ENCODE data around the gene AXIN1.

Gene AXIN1

DNA sequence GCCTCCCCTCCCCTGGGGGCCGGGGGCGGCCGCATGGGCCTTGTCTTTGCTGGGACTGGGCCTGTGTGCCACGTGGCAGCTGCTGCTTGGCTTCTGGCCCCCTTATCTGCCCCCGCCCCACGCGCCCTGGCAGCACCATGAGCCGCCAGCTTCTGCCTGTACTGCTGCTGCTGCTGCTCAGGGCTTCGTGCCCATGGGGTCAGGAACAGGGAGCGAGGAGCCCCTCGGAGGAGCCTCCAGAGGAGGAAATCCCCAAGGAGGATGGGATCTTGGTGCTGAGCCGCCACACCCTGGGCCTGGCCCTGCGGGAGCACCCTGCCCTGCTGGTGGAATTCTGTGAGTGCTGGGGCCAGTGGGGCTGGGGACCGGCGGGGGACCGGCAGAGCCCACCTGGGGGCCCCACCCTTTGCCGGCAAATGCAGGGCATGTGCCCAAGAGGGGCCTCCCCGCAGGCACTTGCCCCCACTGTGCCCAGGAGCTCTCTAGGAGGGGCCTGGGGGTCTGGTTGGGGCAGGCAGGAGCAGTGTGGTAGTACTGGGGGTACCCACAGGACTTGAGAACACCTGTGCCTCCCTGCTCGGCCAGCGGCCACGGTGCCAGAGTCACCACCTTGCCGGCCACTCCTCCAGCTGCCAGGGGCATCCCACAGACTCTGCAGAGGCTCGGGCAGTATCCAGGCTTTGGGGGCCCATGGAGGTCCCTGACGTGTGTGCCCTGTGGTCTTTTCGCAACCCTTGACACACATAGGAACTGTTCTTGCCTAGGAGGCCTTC is 69.3 kb downstream of the AXIN1 start, which contains the start of gene PDIA2:
Gene PDIA2, plus strand, starts transcription at position 132 of the 773 bp plus-strand sequence. Its CDS starts 6 bp downstream, at position 138.
- H3K36me3 ChIP-seq (ENCODE audit: insufficient read depth, low read length): peaks cover 5% of the 10 kb centered on the region; the same call in 1 of the 2 replicates
- no peaks in the 10 kb centered on the region for H3K9me3 ChIP-seq (ENCODE audit: insufficient read depth, low read depth, low read length)
- no peaks in the 10 kb centered on the region for H3K9me2 ChIP-seq (replicated peaks; ENCODE audit: low read depth, low read length)
- H2AFZ ChIP-seq (ENCODE audit: low read length): no peak within 1 kb of the TSS
- H3K4me2 ChIP-seq (ENCODE audit: low read depth, low read length, poor library complexity, severe bottlenecking): no peak within 1 kb of the TSS
- no peaks in the 10 kb centered on the region for H4K20me1 ChIP-seq (ENCODE audit: insufficient read depth, low read length, poor library complexity, severe bottlenecking)
- H3K4me1 ChIP-seq (ENCODE audit: insufficient read depth, low read length, poor library complexity, severe bottlenecking): peaks cover 8% of the 10 kb centered on the region
- no peaks in the 10 kb centered on the region for H3K79me2 ChIP-seq (ENCODE audit: insufficient read depth, low read length)
- TF ChIP-seq CTCF (conservative IDR thresholded peaks at IDR 0.05; ENCODE audit: low read length) (no peak), EZH2phosphoT487 (IDR thresholded peaks at IDR 0.05; ENCODE audit: borderline replicate concordance) (no peak)
- no peak within 1 kb of the TSS for H3K9ac ChIP-seq (ENCODE audit: low read depth, low read length, poor library complexity, severe bottlenecking)
- H3F3A ChIP-seq (ENCODE audit: low read depth): no peaks in the 10 kb centered on the region; the same call in 1 of the 2 replicates
- no peak within 1 kb of the TSS for H3K4me3 ChIP-seq (ENCODE audit: low read length, poor library complexity, severe bottlenecking)
- no peaks in the 10 kb centered on the region for H3K27me3 ChIP-seq (ENCODE audit: insufficient read depth, low read length, poor library complexity, severe bottlenecking)

GRCh38 chr16:282491-282890 is 70.0 kb downstream of the AXIN1 start:
- no peaks in the 10 kb centered on the region for H3K27me3 ChIP-seq (ENCODE audit: insufficient read depth, low read length, poor library complexity, severe bottlenecking)
- no peak overlapping the region for H3K4me3 ChIP-seq (ENCODE audit: low read length, poor library complexity, severe bottlenecking)
- no peaks in the 10 kb centered on the region for H3K36me3 ChIP-seq (ENCODE audit: insufficient read depth, low read length)
- H3K9me3 ChIP-seq (ENCODE audit: insufficient read depth, low read depth, low read length): no peaks in the 10 kb centered on the region
- no peaks in the 10 kb centered on the region for H3K9me2 ChIP-seq (replicated peaks; ENCODE audit: low read depth, low read length)
- no peak overlapping the region for H3K4me2 ChIP-seq (ENCODE audit: low read depth, low read length, poor library complexity, severe bottlenecking)
- peaks cover 8% of the 10 kb centered on the region for H3K4me1 ChIP-seq (ENCODE audit: insufficient read depth, low read length, poor library complexity, severe bottlenecking)
- H2AFZ ChIP-seq (ENCODE audit: low read length): no peak overlapping the region
- H4K20me1 ChIP-seq (ENCODE audit: insufficient read depth, low read length, poor library complexity, severe bottlenecking): no peaks in the 10 kb centered on the region
- H3F3A ChIP-seq (ENCODE audit: low read depth): no peaks in the 10 kb centered on the region; the same call in 1 of the 2 replicates
- no peak overlapping the region for H3K9ac ChIP-seq (ENCODE audit: low read depth, low read length, poor library complexity, severe bottlenecking)
- no peak for TF ChIP-seq CTCF (conservative IDR thresholded peaks at IDR 0.05; ENCODE audit: low read length)
- TF ChIP-seq EZH2phosphoT487 (IDR thresholded peaks at IDR 0.05; ENCODE audit: borderline replicate concordance): no peak
- H3K79me2 ChIP-seq (ENCODE audit: insufficient read depth, low read length): no peaks in the 10 kb centered on the region

GRCh38 chr16:281660-282255 is 70.8 kb downstream of the AXIN1 start:
- no peak overlapping the region for H3K4me2 ChIP-seq (ENCODE audit: low read depth, low read length, poor library complexity, severe bottlenecking)
- no peaks in the 10 kb centered on the region for H3K36me3 ChIP-seq (ENCODE audit: insufficient read depth, low read length)
- H2AFZ ChIP-seq (ENCODE audit: low read length): no peak overlapping the region
- no peaks in the 10 kb centered on the region for H3K27me3 ChIP-seq (ENCODE audit: insufficient read depth, low read length, poor library complexity, severe bottlenecking)
- TF ChIP-seq EZH2phosphoT487 (IDR thresholded peaks at IDR 0.05; ENCODE audit: borderline replicate concordance): no peak
- no peak overlapping the region for H3K9ac ChIP-seq (ENCODE audit: low read depth, low read length, poor library complexity, severe bottlenecking)
- no peaks in the 10 kb centered on the region for H3K79me2 ChIP-seq (ENCODE audit: insufficient read depth, low read length)
- no peaks in the 10 kb centered on the region; the same call in 1 of the 2 replicates for H3F3A ChIP-seq (ENCODE audit: low read depth)
- H3K4me3 ChIP-seq (ENCODE audit: low read length, poor library complexity, severe bottlenecking): no peak overlapping the region
- no peaks in the 10 kb centered on the region for H3K9me3 ChIP-seq (ENCODE audit: insufficient read depth, low read depth, low read length)
- H4K20me1 ChIP-seq (ENCODE audit: insufficient read depth, low read length, poor library complexity, severe bottlenecking): no peaks in the 10 kb centered on the region
- H3K4me1 ChIP-seq (ENCODE audit: insufficient read depth, low read length, poor library complexity, severe bottlenecking): peaks cover 8% of the 10 kb centered on the region
- no peaks in the 10 kb centered on the region for H3K9me2 ChIP-seq (replicated peaks; ENCODE audit: low read depth, low read length)

All from Loucy (cell line).